ENCODE results near the gene ZBTB7C.

ZBTB7C gene

DNA sequence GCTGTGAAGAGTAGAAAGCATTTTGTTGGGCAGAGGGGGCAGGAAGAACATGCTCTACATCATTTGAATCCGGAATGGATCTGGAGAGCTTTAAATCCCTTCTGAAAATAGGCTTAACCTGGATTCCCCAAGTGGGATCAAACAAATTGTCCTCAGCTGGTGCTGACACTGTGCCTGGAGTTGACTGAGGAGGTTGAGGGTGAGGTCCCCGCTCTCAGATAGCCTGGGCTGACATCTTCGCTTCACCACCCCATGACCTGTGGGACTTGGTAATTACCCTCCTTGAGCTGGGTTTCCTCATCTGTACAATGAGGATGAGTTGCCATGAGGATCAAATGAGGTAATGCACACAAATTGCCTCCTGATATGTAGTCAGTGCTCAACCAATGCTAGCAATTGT lies 360.9 kb downstream of the ZBTB7C start:
- DNase-seq, result no peak

DNA sequence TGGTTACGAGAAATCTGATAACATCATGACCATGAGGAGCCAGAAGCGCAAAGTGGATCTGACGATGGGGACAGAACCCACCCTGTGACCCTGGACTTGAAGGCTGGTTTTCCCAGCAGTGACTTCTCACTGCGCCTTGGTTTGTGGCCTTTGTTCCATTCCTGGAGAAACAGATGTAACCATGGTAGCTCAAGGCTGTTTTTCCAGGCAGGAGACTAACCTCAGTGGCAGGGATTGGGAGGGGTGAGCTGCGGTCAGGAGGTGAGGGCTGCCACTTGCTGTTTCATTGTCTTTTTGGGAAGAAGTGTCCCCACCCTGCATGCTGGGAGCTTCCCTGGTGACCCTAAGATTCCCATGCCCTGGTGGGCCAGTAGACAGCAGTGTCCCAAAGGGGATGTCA lies 362.3 kb downstream of the ZBTB7C start:
- no peak for DNase-seq

DNA sequence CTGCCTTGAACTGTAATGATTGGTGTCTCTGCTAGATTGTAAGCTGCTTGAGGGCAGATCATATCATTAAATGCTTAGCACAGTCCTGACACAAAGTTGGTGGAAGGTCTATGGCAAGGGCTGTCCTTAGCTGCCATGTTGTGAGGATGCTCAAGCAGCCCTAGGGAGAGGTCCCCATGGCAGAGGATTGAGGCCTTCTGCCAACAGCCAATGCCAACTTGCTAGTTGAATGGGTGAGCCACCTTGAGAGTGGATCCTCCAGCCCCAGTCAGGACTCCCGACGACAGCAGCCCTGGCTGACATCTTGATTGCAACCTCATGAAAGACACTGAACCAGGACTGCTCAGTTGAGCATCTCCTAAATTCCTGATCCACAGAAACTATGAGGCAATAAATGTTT lies 363.4 kb downstream of the ZBTB7C start:
- no peak for DNase-seq

DNA sequence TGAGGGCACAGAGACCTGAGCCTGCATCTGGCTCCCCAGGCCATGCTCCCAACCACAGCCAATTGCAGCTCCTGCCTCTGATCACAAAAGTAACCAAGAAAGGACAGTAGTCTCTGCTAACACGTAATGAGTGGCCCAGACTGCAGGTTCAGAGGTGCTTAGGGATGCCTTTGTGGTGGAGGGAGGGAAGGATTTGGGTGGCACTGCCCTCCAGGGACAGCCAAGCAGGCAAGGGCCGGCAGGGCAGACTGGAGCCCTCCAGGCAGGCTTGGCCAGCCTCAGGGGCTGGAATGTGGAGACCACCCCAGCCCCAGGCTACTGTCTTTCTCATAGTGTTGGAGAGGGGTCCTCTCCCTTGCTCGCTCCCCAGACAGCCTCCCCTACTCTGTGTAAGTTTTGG lies 364.2 kb downstream of the ZBTB7C start:
- no peak for DNase-seq

DNA sequence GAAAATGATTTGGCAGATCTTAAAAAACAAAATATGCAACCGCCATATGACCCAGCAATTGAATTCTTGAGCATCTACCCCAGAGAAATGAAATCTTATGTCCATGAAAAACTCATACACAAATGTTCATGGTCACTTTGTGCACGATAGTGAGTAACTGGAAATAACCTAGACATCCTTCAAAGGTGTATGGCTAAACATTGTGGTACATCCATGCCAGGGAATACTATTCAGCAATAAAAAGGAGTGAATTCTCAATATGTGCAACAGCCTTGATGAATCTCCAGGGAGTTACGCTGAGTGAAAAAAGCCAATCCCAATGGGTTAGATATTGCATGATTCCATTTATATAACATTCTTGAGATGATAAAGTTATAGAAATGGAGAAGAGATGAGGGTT lies 366.0 kb downstream of the ZBTB7C start:
- DNase-seq, result no peak

DNA sequence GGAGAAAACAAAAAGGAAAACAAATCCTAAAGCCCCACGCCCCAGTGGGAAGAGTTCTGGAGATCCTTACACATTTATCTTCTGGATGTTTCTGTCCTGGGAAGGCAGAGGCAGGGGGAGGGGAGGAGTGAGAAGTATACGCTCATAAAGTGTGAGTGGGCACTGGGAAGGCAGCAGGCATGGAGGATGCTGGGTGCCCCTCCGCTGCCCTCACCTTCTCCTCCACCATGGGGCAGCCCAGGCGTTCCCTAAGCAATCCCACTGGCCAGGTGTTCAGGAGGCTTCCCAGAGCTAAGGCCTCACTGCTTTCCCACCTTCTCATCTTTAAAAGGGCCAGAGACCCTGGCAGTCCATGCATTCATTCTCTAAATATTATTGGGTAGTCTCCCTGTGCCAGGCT lies 366.8 kb downstream of the ZBTB7C start:
- DNase-seq, result no peak

DNA sequence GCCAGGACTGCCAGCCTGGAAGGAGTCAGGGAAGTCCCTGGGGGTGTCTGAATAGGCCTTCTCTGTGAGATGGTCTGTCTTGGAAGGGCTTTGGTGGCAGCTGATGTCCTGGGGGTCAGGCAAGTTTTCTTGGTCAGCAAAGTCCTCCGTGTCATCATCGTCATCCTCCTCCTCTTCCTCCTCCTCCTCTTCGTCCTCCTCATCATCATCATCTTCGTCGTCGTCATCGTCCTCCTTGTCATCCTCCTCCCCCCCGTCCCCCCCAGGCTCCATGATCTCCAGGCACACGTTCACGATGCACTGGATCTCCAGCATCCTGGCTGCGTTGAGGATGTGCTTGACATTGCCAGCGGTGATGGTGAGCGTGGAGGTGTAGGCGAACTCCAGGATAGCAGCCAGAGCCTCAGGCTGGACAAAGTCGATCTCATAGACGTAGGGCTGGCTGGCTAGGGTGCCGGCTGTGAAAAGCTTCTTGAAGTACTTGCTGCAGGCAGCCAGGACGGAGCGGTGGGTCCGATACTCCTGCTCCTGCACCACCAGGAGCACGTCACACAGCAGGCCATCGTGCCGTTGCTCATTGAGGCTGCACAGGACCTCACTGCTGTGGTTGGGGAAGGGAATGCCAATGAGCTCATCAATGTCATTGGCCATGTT lies 368.6 kb downstream of the ZBTB7C start:
- no peak for DNase-seq

DNA sequence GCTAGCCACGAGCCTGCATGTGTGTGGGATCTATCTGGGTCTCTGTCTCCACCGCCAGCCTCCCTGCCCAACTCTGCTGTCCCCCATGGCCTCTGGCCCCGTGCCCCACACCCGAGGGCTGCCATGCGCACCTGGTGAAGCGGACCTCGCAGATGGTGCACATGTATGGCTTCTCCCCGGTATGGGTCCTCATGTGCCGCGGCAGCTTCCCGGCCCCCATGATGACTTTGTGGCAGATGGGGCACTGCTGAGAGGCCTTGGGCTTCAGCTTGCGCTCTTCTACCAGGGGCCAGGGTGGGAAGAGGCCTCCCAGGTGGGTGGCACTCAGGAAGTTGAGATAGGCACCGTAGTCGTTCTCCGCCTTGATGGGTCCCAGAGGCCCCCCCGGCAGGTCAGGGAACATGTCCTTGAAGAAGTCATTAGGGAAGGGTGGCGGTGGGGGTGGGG lies 369.4 kb downstream of the ZBTB7C start:
- no peak for DNase-seq

DNA sequence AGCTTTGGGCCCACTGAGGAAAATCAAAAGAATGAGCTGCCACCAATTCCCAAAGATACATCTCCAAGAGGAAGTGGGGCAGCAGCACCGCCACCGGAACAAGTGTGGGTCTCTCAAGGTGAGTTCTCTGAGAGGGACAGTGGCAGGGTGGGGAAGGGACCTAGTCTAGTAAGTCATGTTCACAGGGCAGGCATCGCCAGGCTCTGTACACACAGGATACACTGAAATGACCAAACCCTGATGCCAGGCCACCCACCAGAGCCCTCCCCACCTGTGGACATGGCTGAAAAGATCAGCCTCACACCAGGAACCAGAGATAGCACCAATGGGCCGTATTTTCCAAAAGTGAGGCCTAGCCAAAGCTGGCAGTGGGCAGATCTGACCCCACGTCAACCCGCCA lies 370.5 kb downstream of the ZBTB7C start:
- no peak for DNase-seq

DNA sequence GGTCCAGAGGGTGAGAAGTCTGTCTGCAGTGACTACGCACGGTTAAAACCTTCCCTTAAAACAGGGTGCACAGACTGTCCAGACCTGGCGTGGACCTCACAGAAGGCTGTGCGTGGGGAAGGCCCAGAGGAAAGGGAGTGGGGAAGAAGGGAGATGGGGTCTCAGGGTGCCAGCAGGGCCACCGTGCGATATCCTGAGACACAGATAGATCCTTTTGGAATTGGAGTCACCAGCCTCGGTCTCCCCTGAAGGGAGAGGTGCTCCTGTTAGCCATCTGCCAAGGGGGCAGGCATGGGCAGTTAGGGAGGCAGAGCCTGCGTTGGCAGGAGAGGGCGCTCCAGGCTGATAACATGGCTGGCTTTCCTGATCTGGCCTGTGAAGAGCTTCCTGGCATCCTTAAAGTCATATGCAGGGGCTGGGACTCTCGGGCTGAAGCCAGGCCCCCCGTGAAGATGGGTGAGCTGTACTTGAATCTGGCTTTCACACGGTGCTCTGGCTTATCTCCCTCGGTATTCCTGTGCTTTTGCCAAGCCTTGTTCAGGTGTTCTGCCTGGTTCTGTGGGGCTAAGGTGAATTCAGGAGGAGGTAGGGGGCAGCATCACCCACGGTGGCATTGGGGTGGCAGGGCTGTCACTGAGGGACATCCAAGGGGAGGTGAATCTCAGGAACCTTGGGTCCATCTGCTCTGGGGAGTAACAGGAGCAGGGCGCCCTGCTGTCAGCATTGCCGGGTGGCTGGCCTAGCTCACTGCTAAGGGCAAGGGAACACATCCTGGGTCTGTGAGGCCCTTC lies 371.5 kb downstream of the ZBTB7C start:
- no peak for DNase-seq

DNA sequence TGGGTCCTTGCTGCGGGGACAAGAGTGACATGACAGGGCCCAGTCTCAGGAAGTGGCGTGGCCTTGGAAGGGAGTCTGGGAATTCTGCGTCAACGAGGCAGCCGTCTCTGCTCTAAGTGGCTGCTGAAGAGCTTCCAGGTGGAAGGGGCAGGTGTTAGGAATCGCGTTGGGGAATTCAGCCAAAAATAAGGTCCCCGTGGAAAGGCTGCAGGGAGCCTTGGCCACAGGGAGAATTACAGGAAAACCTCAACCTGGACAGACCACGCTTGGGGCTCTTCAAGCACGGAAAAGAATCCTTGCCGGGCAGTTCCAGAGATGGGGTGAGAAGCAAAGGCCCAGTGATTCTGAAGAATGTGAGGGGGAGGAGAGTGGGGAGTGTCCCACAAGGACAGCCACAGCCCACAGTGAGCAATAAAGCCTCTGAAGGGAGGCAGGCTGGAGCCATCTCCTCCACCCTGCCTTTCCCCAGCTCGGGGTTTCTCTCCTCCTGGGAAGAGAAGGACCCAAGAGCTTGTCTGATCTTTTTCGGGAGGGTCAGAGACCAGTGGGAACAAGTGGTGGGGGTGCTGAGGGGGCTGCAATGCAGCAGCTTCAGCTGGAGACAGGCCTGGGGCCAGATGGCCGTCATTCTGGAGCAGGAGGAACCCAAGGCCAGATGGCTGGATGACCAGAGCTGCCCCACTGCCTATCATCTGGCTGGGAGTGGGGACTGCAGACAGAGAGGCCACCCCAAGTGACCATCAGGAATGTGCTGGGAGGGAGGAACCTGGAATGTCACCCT lies 372.4 kb downstream of the ZBTB7C start:
- DNase-seq, result no peak

DNA sequence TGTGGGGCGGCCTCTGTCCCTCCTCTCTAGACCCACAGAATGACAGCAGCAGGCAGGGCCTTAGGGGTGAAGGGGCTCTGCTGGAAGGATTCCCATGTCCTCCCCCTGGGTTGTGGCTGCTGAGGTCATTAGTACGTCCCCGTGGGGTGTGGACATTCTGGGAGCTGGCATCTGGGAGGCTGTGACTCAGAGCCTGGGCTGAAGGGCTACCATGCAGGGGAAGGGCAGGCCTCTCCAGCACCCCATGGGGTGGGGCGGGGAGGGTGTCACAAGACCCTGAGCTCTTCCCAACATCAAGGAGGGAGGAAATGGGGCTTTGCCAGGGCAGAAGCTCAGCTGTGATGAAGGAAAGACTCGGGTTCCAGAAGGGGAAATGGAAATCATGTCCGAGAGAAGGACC lies 373.0 kb downstream of the ZBTB7C start:
- no peak for DNase-seq

DNA sequence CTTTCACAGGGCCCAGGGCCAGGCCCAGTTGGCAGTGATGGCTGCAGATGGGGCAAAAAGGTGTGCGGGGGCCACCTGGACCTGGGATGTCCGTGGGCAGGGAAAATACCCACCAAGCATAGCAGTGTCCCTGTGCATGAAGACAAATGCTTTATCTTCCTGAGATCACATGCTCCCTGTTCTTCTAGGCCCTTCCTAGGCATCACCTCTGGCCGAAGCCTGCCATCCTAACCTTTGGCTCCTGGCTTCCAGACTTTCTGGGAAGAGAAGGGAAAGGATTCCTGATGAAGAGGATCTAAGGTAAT lies 373.7 kb downstream of the ZBTB7C start:
- DNase-seq, result no peak

DNA sequence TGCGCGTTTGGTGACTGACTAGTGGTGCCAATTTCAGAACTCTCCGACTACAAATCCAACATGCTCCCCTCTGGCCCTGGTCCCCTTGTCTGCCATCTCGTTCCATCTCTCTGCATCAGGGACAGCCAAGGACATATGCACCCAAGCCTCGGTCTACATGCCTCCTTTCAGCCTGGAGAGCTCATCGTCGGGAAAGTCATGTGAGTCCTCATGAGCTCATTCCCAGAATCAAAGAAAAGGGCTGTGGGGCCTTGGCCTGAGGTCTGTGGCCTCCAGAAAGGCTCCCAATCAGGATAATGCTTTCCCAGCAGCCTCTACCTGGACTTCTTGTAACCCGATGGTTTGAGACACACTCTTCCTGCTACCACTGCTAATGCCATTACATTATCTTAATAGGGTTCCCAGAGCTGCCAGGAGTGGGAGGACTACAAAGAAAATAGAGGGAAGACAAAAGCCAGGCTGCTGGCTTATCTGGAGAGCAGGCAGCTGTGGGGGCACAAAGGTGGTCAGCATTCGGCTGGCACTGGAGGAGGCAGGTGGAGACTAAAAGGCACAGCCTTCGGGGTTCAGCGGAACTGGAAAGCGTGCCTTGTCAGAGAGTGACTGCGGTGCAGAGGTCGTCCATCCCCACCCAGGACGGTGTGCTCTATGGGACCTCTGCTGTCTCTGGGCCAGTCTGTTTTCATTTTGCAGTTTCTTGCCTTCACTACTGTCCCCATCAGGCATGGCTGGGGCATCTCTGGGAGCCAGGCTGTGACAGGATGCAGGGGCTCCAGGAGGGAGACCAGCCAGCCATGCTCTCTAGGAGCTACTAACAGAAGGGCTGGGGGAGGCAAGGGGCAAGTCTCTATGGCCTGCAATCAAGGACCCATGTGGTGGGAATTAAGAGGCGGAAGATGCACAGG lies 374.3 kb downstream of the ZBTB7C start:
- no peak for DNase-seq

DNA sequence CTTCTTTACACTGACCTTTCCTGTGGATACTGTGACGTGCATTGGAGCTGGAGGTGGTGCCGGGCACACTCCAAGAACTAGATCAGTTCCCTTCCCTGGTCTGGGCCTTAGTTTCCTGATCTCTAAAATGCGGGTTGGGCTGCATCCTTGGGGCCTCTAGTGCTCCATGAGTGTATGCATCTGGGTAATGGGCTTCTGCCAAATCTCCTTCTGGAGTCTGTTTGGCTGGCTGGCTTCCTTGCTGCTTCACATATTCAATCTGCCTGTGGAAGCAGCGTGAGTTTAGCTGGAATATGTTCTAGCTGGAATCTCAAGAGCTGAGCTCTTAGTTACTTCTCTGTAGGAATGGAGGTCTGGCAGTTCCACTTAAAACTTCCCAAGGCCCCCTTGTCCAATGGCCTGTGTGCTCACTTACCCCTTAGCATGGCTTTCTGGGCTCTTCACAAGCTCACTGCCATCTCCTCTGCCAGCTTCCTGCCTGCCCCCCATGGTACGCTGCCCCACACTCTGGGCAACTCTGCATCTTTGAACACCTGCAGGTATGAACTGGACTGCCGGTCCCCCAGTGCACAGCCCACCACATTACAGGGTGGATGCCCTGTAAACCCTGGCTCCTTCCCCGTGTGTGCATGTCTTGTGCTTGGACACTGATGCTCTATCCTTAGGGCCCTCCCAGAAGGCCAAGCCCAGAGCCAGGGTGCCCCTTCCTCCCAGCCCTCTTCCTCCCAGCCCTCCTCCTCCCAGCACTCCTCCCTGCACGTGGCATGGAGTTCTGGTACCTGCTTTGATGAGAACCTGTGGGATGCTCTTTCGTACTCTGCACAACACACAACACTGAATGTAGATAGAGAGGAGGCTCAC lies 375.2 kb downstream of the ZBTB7C start:
- DNase-seq, result no peak

DNA sequence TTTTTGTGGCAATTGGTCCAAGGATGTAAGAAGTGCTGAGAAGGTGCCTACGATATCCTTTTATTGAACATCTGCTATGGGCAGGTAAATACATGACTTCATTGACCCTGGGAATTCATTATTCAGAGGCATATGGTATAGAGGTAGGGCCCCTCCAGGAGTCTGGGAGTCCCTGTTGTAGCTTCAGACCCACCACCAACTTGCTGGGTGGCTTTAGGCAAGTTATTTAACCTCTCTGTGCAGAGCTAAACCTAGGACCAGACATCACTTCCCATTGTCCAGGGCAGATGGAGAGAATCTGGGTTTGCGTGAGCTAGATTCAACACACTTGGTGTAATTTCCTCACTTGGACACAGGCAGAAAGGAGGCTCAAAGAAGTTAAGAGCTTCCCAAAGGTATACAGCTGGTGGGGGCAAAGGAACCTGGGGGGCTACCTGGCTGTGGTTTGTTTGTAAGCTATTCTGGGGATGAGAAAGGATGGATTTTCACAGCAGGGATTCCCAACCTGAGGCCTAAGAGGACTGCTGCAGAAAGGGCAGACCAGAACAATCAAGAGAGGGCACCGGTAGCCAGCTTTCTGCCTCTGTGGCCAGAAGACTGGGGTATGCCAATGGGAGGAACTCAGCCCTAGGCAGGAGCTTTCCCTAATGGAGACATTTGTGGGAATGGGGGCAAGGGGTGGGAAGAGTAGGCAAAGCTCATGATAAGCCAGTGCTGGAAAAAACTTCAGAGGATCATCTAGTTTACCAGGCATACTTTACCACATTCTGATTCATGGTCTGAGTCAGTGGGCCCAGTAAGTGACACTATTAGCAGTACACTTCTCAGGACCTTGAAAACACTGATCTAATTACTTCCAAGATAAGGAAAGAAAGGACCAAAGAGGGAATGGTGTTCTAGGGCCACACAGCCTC lies 376.1 kb downstream of the ZBTB7C start:
- DNase-seq, result no peak

DNA sequence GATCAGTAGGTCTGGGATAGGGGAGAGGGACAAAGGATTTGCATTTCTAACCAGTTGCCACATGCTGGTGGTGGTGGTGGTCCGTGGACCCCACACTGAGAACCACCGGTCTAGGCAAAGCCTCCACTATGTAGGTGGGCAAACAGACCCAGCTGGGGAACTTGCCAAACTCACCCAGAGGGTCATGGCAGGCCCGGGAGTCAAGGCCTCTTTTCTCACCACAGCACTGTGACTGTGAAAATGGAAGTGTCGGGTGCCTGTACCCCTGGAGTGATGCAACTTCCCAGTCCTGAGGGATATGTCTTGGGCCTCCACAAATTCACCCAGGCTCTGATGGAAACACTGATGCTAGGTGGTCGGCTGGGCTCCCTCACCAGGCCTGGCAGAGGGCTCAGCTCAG lies 377.5 kb downstream of the ZBTB7C start:
- DNase-seq, result no peak

DNA sequence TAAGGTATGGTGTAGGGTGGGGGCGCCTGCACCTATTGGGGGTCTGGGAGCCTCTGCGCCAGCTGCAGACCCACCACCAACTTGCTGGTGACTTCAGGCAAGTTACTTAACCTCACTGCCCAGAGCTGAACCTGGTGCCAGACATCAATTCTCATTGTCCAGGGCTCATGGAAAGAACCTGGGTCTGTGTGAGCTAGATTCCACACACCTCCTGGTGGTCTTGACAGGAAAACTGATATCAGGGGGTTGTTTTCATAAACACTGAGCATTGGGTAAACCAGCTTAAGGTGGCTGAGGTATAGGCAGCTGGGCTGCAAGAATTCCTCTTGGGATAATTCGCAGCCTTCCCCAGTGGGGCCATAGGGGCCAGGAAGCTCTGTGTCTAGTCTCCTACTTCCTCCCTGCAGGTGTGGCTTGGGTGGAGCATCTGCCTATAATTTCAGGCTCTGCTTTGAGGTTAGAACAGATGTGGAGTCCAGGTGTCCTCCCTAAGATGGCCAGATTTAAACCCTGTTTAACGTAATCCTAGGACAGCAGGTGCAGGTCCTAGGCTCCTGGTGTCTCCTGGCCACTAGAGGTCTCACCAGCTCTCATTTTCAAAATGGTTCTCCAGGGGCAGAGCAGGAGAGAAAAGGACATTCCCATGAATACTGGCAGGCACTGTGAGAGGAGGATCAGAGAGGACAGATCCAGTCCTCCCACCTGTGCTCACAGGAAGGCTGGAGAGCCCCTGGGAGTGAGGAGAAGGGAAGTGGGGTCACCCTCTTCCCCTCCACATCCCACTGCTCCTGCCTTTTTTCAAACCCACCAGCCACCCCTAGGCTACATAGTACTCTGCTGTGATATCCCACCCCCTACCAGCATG lies 378.3 kb downstream of the ZBTB7C start:
- DNase-seq, result no peak

DNA sequence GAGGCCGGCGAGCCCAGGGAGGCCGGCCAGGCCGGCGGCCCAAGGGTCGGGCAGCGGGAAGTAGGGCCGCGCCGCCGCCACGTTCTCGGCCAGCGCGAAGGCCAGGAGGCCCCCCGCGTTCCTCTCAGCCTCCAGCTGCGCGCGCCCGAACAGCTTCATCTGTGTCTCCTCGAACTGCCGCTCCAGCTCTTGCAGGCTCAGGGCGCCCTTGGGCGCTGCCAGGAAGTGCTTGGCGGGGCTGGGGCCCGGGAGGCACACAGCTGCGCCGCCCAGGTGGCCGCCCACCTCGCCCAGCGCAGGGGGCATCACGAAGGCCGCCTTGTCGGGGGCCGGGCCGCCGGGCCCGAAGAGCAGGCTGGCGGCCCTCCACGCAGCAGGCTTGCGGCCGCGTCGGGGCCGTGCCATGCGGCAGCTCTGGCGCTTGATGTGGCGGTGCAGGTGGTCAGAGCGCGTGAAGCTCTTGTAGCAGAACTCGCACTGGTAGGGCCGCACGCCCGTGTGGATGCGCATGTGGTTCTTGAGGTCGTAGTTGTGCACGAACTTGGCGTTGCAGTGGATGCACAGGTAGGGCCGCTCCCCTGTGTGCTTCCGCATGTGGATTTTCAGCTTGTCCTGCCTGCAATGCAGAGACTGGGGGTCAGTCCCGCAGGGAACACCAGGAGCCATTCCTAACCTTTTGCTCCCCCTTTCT lies 379.7 kb downstream of the ZBTB7C start:
- DNase-seq, result no peak

Data from CD4-positive, alpha-beta T cell treated with Interleukin-6 for 4 hours (primary cell).